IMR-90 (cell line): Measurements from ENCODE around the gene MAB21L1. TPM values are rescaled to one million over a fixed set of nuclear protein-coding genes. Genes with fewer than 3 reads are reported as not detected.

Source experiments
- ATAC-seq: fragments of 200-7000 bp; cut with Tn5 transposase; 2 replicates; pipeline ENCODE4 v1.9.1; 2020; ENCODE audit warnings: low read depth, mild to moderate bottlenecking, moderate library complexity
- BruUV-seq: library from RNA; stranded (reverse); fragments of 400-500 nt; replicated peaks from 2 replicates; lab custom pipeline; 2021; lab: Mats Ljungman, UMichigan
- CTCF ChIA-PET: fragments of 300-600 bp; formaldehyde crosslinking; extraction: SDS; loops from one replicate; lab custom pipeline; 2021; ENCODE audit warnings: antibody characterized with exemption; lab: Yijun Ruan, JAX
- POLR2A ChIA-PET: fragments of 300-600 bp; sonication (Branson Sonifier 250); formaldehyde crosslinking; loops from one replicate; lab custom pipeline; 2022; ENCODE audit warnings: antibody characterized with exemption; ENCODE audit not compliant: unreplicated experiment; lab: Charles Lee
- DNase-seq: peaks from one replicate; pipeline ENCODE4 v3.0.0; 2013
- H2AFZ ChIP-seq: replicated peaks from 2 replicates; pipeline ENCODE3; 2013; ENCODE audit warnings: low read length, mild to moderate bottlenecking; ENCODE audit not compliant: poor library complexity
- H2AK5ac ChIP-seq: 2 replicates; pipeline ENCODE4 v1.6.1; 2013; ENCODE audit warnings: low read depth, low read length, inconsistent platforms
- H2AK9ac ChIP-seq: replicated peaks from 2 replicates; pipeline ENCODE3; 2013; ENCODE audit warnings: mild to moderate bottlenecking, low read depth, low read length, moderate library complexity; ENCODE audit not compliant: poor library complexity
- H2BK120ac ChIP-seq: 2 replicates; pipeline ENCODE4 v1.6.1; 2013; ENCODE audit warnings: low read depth, low read length, inconsistent platforms
- H2BK15ac ChIP-seq: 3 replicates; pipeline ENCODE4 v1.6.1; 2013; ENCODE audit warnings: low read depth, low read length, inconsistent platforms
- H2BK20ac ChIP-seq: 2 replicates; pipeline ENCODE4 v1.6.1; 2013; ENCODE audit warnings: low read depth, mild to moderate bottlenecking, inconsistent platforms, low read length, moderate library complexity
- H2BK5ac ChIP-seq: 2 replicates; pipeline ENCODE4 v1.6.1; 2013; ENCODE audit warnings: mild to moderate bottlenecking, low read depth, low read length, inconsistent platforms; ENCODE audit not compliant: poor library complexity, severe bottlenecking
- H3K14ac ChIP-seq: replicated peaks from 2 replicates; pipeline ENCODE4 v1.6.1; 2013; ENCODE audit warnings: low read depth, low read length, inconsistent platforms
- H3K18ac ChIP-seq: 2 replicates; pipeline ENCODE4 v1.6.1; 2013; ENCODE audit warnings: low read depth, low read length, control low read depth
- H3K23ac ChIP-seq: 2 replicates; pipeline ENCODE4 v1.6.1; 2013; ENCODE audit warnings: low read depth, low read length, inconsistent platforms
- H3K27ac ChIP-seq: 2 replicates; pipeline ENCODE4 v1.5.1; 2013; ENCODE audit warnings: mild to moderate bottlenecking, control low read depth, low read length; ENCODE audit not compliant: insufficient read depth
- H3K27me3 ChIP-seq: 2 replicates; pipeline ENCODE4 v1.6.1; 2013; ENCODE audit warnings: low read length; ENCODE audit not compliant: control insufficient read depth, insufficient read depth
- H3K36me3 ChIP-seq: 2 replicates; pipeline ENCODE4 v1.6.1; 2013; ENCODE audit warnings: low read length, mixed read lengths; ENCODE audit not compliant: control insufficient read depth, insufficient read depth
- H3K4ac ChIP-seq: 2 replicates; pipeline ENCODE4 v1.6.1; 2013; ENCODE audit warnings: low read depth, low read length, inconsistent platforms
- H3K4me1 ChIP-seq: 2 replicates; pipeline ENCODE4 v1.6.1; 2013; ENCODE audit warnings: low read length, mixed read lengths; ENCODE audit not compliant: control insufficient read depth, insufficient read depth
- H3K4me2 ChIP-seq: 2 replicates; pipeline ENCODE4 v1.6.1; 2013; ENCODE audit warnings: low read depth, mild to moderate bottlenecking, control low read depth, low read length, moderate library complexity
- H3K4me3 ChIP-seq: 2 replicates; pipeline ENCODE4 v1.5.1; 2013; ENCODE audit warnings: low read depth, mild to moderate bottlenecking, control low read depth, low read length, moderate library complexity; ENCODE audit not compliant: insufficient read depth
- H3K56ac ChIP-seq: 2 replicates; pipeline ENCODE4 v1.6.1; 2013; ENCODE audit warnings: low read length, inconsistent platforms; ENCODE audit not compliant: insufficient read depth; ENCODE audit errors: extremely low read depth
- H3K79me1 ChIP-seq, 2 experiments: 2 replicates each; pipeline ENCODE4 v1.6.1; 2013; ENCODE audit warnings: low read length in 2 of 2, inconsistent platforms in 1 of 2, low read depth in 1 of 2
- H3K9ac ChIP-seq: 2 replicates; pipeline ENCODE4 v1.6.1; 2013; ENCODE audit warnings: low read depth, low read length, control low read depth
- H3K9me1 ChIP-seq: 2 replicates; pipeline ENCODE4 v1.6.1; 2013; ENCODE audit warnings: low read length, inconsistent platforms; ENCODE audit not compliant: insufficient read depth
- H3K9me3 ChIP-seq: 2 replicates; pipeline ENCODE4 v1.6.1; 2013; ENCODE audit warnings: low read length; ENCODE audit not compliant: control insufficient read depth, insufficient read depth
- H4K20me1 ChIP-seq: 2 replicates; pipeline ENCODE4 v1.6.1; 2013; ENCODE audit warnings: low read length, inconsistent platforms; ENCODE audit not compliant: insufficient read depth
- H4K5ac ChIP-seq: 2 replicates; pipeline ENCODE4 v1.6.1; 2013; ENCODE audit warnings: mild to moderate bottlenecking, low read depth, low read length, control low read depth
- H4K8ac ChIP-seq, 2 experiments: 2 replicates each; pipeline ENCODE4 v1.6.1; 2013; ENCODE audit warnings: low read depth in 2 of 2, low read length in 2 of 2, control low read depth in 1 of 2, inconsistent platforms in 1 of 2
- H4K91ac ChIP-seq: 2 replicates; pipeline ENCODE4 v1.6.1; 2013; ENCODE audit warnings: low read depth, low read length, inconsistent platforms; ENCODE audit not compliant: insufficient read depth
- BHLHE40 ChIP-seq: fragments of 150-350 bp; IDR thresholded peaks from 2 replicates; pipeline ENCODE4 v1.6.1; 2016; ENCODE audit warnings: mild to moderate bottlenecking, low read depth, low read length
- CEBPB ChIP-seq: IDR thresholded peaks from 2 replicates; pipeline ENCODE4 v1.6.1; 2012; ENCODE audit warnings: low read depth, low read length, improper control_type of control experiment
- CHD1 ChIP-seq: IDR thresholded peaks from 2 replicates; pipeline ENCODE4 v1.6.1; 2012; ENCODE audit warnings: low read depth, low read length, improper control_type of control experiment
- CTCF ChIP-seq: conservative IDR thresholded peaks from 2 replicates; pipeline ENCODE4 v1.5.1; 2012; ENCODE audit warnings: mild to moderate bottlenecking, low read depth, low read length, improper control_type of control experiment
- ELK1 ChIP-seq: fragments of 150-350 bp; IDR thresholded peaks from 2 replicates; pipeline ENCODE4 v1.6.1; 2016; ENCODE audit warnings: low read depth, mild to moderate bottlenecking, low read length, moderate library complexity, borderline replicate concordance
- FOS ChIP-seq: fragments of 150-350 bp; IDR thresholded peaks from 2 replicates; pipeline ENCODE4 v1.6.1; 2016; ENCODE audit warnings: low read depth, low read length
- MAFK ChIP-seq: IDR thresholded peaks from 2 replicates; pipeline ENCODE4 v1.6.1; 2012; ENCODE audit warnings: low read depth, low read length, improper control_type of control experiment
- MAZ ChIP-seq: IDR thresholded peaks from 2 replicates; pipeline ENCODE4 v1.6.1; 2012; ENCODE audit warnings: low read depth, mild to moderate bottlenecking, low read length, improper control_type of control experiment, moderate library complexity, borderline replicate concordance
- MXI1 ChIP-seq: IDR thresholded peaks from 2 replicates; pipeline ENCODE4 v1.6.1; 2012; ENCODE audit warnings: low read depth, mild to moderate bottlenecking, low read length, moderate library complexity, borderline replicate concordance
- NFE2L2 ChIP-seq: fragments of 150-350 bp; IDR thresholded peaks from 2 replicates; pipeline ENCODE4 v1.6.1; 2016; ENCODE audit warnings: low read depth, mild to moderate bottlenecking, low read length
- POLR2A ChIP-seq: IDR thresholded peaks from 2 replicates; pipeline ENCODE4 v1.6.1; 2012; ENCODE audit warnings: mild to moderate bottlenecking, low read depth, low read length
- RAD21 ChIP-seq: IDR thresholded peaks from 2 replicates; pipeline ENCODE4 v1.6.1; 2012; ENCODE audit warnings: low read length, improper control_type of control experiment
- RCOR1 ChIP-seq: IDR thresholded peaks from 2 replicates; pipeline ENCODE4 v1.6.1; 2012; ENCODE audit warnings: mild to moderate bottlenecking, low read length, improper control_type of control experiment; ENCODE audit not compliant: insufficient replicate concordance
- RFX5 ChIP-seq: IDR thresholded peaks from 2 replicates; pipeline ENCODE4 v1.8.0; 2012; ENCODE audit warnings: low read depth, mild to moderate bottlenecking, low read length, moderate library complexity
- SMC3 ChIP-seq: fragments of 150-350 bp; IDR thresholded peaks from 2 replicates; pipeline ENCODE4 v1.6.1; 2016; ENCODE audit warnings: low read depth, mild to moderate bottlenecking, antibody characterized with exemption, low read length, moderate library complexity
- USF2 ChIP-seq: fragments of 150-350 bp; IDR thresholded peaks from 2 replicates; pipeline ENCODE4 v1.6.1; 2017; ENCODE audit warnings: mild to moderate bottlenecking, antibody characterized with exemption, low read length, low read depth
- dilution Hi-C: fragments of 300-500 bp; cut with HindIII; formaldehyde crosslinking; loops from one replicate; pipeline ENCODE4 v1.14.3; 2018; ENCODE audit warnings: low sequenced_read_pairs; ENCODE audit not compliant: unreplicated experiment
- in situ Hi-C: fragments of 300-500 bp; cut with MboI; formaldehyde crosslinking; loops from 3 replicates; pipeline ENCODE4 v1.14.3; 2019; ENCODE audit warnings: low sequenced_read_pairs, inconsistent platforms, mixed read lengths
- intact Hi-C: fragments of 100-400 bp; cut with micrococcal nuclease; formaldehyde crosslinking; loops from 2 replicates; pipeline ENCODE4 v1.10.0; 2022
- polyA plus RNA-seq, 3 experiments: library from polyadenylated mRNA; depleted of rRNA; stranded (reverse); fragments of >200 nt; gene quantifications; 2 replicates each; pipeline ENCODE4 v1.2.3, GENCODE V29; 2012; ENCODE audit warnings: low replicate concordance in 1 of 3
- total RNA-seq: library from RNA; depleted of rRNA; stranded (reverse); fragments of >200 nt; gene quantifications from 2 replicates; pipeline ENCODE4 v1.2.3, GENCODE V29; 2012

Gene MAB21L1
- total and polyA plus RNA-seq, 2 of the 4 experiments (the other 2 are of a cell fraction) = 0.53 to 0.72 TPM

GRCh38 chr13:35498231-35498630, 21.7 kb upstream of the MAB21L1 start:
- dilution Hi-C loops = no loop called here
- no peak for TF ChIP-seq RCOR1
- TF ChIP-seq RAD21 = no peak
- no peak for TF ChIP-seq SMC3
- no peak for TF ChIP-seq MAZ
- TF ChIP-seq CEBPB = no peak
- TF ChIP-seq USF2 = no peak
- TF ChIP-seq POLR2A = no peak
- no peak for TF ChIP-seq RFX5
- TF ChIP-seq ELK1 = no peak
- TF ChIP-seq BHLHE40 = no peak
- TF ChIP-seq MXI1 = no peak
- no peak for TF ChIP-seq CTCF
- no peak for TF ChIP-seq CHD1
- no peak for TF ChIP-seq NFE2L2
- TF ChIP-seq MAFK = no peak
- no peak for TF ChIP-seq FOS
- POLR2A ChIA-PET = no interaction called here

More at GRCh38 chr13:35498231-35498630, 21.7 kb upstream of the MAB21L1 start:
- no peaks in the 10 kb centered on the region for H3K36me3 ChIP-seq
- no peak overlapping the region for H4K8ac ChIP-seq
- H2AK5ac ChIP-seq = no peak overlapping the region
- intact Hi-C loops = no loop called here
- no peak overlapping the region for H3K56ac ChIP-seq
- CTCF ChIA-PET = no interaction called here
- no peaks in the 10 kb centered on the region for H4K20me1 ChIP-seq
- no peak overlapping the region for H2BK15ac ChIP-seq
- H3K4me1 ChIP-seq = no peaks in the 10 kb centered on the region
- no peak overlapping the region for H2BK20ac ChIP-seq
- in situ Hi-C loops = no loop called here
- H3K23ac ChIP-seq = no peak overlapping the region
- no peaks in the 10 kb centered on the region for H3K79me1 ChIP-seq
- DNase-seq (no peak), ATAC-seq (no peak)
- no peak overlapping the region for H2AFZ ChIP-seq
- H2AK9ac ChIP-seq = no peak overlapping the region
- no peak overlapping the region for H3K9ac ChIP-seq
- H3K4ac ChIP-seq = no peak overlapping the region
- H3K9me1 ChIP-seq = no peaks in the 10 kb centered on the region
- no peak overlapping the region for H4K91ac ChIP-seq
- H3K18ac ChIP-seq = no peak overlapping the region
- no peak overlapping the region for H2BK120ac ChIP-seq
- H3K4me3 ChIP-seq = no peak overlapping the region
- H3K4me2 ChIP-seq = no peak overlapping the region
- no peak overlapping the region for H4K5ac ChIP-seq
- no peak overlapping the region for H3K27ac ChIP-seq
- BruUV-seq = no TSS peak
- H2BK5ac ChIP-seq = no peak overlapping the region
- no peak overlapping the region for H3K14ac ChIP-seq
- H3K27me3 ChIP-seq = no peaks in the 10 kb centered on the region
- no peaks in the 10 kb centered on the region for H3K9me3 ChIP-seq
